ENCODE measurements around the gene GALNT2. TPM values are rescaled to one million over a fixed set of nuclear protein-coding genes. Genes with fewer than 3 reads are reported as not detected.

GALNT2 gene
- total and polyA plus RNA-seq, 9 of the 15 experiments (the other 6 are each of a cell fraction or from before 2014, with no cell fraction given): 1.6 to 106 (median 51.9) TPM

GRCh38 chr1:230249695-230250480 lies 182.8 kb downstream of the GALNT2 start (continued):
- no peak for TF ChIP-seq CHD7 (IDR thresholded peaks at IDR 0.05; ENCODE audit: low read depth, low read length)
- TF ChIP-seq SREBF2 (CRISPR knock-in tag; IDR thresholded peaks at IDR 0.05): no peak
- no peak for TF ChIP-seq ATF6 (CRISPR knock-in tag; IDR thresholded peaks at IDR 0.05)
- TF ChIP-seq ZSCAN32 (CRISPR knock-in tag; IDR thresholded peaks at IDR 0.05): no peak

Data from K562 (cell line).